Stimulated activated CD4-positive, alpha-beta T cell treated with anti-CD3 and anti-CD28 coated beads, Interleukin-1b, Interleukin-23, amount 100 ng/mL, for 24 hours (primary cell): ENCODE data around the gene CSNK1A1L.
"Not testable (repeated sequence)": the region's sequence is repeated elsewhere in the genome, so short reads cannot be mapped to it uniquely, and the experiment has no call there.

Experiments
- DNase-seq, 4 experiments: peaks; one replicate each; pipeline ENCODE4 v3.0.0-alpha.2; 2020; ENCODE audit warnings: low read depth in 4 of 4, low spot score in 1 of 4

CSNK1A1L gene

DNA sequence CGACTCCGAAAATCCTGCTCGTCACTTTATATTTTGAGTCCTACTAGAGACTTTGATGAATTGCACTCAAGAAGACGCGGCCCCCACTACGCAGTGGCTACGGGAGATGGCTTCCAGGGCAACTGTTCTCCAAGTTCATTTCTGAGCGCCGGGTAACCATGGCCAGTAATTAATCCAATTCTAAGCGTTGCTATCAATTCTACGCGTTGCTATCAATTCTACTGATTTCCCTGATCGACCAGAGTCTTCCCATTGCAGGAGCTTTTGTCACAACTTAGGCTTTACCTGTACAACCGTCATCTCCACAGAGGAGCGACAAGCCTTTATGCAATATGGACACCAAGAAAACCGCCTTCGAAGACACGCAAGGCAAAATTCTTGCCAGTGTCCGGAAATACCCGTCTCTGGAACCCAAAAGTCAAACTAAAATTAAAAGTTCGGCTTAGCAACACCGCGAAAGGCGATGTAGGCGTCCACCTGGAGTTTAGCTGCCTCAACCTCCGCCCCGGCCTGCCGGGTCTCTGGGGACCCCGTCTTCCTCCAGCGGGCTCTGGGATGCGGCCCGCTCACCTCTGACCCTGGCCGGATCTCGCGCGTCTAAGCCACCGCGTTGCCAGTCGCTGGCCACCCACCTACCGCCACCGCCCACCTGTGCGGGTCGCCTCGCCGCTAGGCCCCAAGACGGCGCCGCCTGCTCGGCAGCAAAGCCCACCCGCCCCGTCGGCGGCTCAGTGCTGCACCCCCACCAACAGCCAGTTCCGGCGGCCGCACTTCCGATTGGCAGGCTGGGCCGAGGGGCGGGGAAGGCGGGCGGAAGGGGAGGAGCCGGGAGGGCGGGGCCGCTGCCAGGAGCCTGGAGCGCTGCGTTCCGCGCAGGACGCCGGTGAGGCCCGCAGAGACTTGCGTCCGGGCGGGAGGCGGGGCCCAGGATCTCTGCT is 46.3 kb downstream of the CSNK1A1L start, which contains the start of gene SUPT20H:
SUPT20H (minus strand) TSS at position 779 of the 938 bp plus-strand sequence. CDS start 8,198 bp downstream, outside the sequence.
- DNase-seq: peak; percentile 87 to 93 (median 90)

DNA sequence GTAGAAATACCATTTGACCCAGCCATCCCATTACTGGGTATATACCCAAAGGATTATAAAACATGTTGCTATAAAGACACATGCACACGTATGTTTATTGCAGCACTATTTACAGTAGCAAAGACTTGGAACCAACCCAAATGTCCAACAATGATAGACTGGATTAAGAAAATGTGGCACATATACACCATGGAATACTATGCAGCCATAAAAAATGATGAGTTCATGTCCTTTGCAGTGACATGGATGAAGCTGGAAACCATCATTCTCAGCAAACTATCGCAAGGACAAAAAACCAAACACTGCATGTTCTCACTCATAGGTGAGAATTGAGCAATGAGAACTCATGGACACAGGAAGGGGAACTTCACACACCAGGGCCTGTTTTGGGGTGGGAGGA is 49.2 kb downstream of the CSNK1A1L start:
- DNase-seq: not testable (repeated sequence)
